EL (cell line): Measurements from ENCODE around the gene COX8C.
"Not testable (repeated sequence)": the region's sequence is repeated elsewhere in the genome, so short reads cannot be mapped to it uniquely, and the experiment has no call there.

Source experiments
- DNase-seq: peaks from one replicate; pipeline ENCODE4 v3.0.0-alpha.2; 2016

The COX8C gene

DNA sequence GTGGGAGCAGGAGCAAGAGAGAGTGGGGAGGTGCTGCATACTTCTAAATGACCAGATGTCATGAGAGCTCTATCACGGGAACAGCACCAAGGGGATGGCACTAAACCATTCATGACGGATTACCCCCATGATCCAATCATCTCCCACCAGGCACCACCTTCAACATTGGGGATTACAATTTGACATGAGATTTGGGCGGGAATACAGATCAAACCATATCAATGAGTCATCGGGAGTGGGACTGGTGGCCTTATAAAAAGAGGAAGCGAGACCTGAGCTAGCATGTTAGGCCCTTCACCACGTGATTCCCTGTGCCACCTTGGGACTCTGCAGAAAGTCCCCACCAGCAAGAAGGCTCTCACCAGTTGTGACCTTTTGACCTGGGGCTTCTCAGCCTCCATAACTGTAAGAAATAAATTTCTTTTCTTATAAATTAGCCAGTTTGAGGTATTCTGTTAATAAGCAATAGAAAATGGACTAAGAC is 28.7 kb downstream of the COX8C start:
- no peak for DNase-seq

DNA sequence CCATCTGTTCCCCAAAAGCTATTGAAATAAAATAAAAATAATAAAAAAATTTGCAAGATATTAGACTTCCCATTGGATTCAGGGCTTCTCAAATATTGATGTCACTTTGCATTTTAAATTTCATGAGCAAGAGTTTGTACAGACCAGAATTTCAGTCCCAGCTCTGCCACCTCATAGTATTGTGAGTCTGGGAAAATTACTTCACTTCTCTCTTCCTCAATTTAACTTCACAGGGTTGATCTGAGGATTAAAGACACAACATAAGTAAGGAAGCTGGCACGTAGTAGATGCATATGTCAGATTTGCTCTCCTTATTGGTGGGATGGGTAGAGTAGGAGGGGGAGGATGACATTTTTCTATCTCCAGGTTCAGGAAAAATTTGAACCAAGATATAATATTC is 32.8 kb downstream of the COX8C start:
- DNase-seq = no peak

DNA sequence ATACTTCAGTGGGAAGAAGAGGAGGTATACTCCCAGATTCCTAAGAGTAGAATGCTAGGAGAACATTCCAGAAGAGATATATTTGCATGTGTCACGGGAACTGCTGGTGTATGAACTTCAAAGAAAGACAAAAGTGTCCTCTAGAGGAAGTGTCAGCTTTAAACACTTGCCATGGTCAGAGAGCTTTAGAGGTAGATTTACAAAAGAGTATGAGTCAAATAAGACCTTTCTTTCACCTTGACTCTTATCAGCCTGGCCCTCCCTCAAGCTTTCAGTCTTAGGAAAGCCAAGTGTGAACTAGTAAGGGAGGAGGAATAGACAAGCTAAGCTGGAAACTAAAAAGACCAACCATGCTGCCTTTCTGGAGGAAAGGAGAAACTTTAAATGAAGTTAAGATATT is 34.7 kb downstream of the COX8C start:
- DNase-seq = no peak

DNA sequence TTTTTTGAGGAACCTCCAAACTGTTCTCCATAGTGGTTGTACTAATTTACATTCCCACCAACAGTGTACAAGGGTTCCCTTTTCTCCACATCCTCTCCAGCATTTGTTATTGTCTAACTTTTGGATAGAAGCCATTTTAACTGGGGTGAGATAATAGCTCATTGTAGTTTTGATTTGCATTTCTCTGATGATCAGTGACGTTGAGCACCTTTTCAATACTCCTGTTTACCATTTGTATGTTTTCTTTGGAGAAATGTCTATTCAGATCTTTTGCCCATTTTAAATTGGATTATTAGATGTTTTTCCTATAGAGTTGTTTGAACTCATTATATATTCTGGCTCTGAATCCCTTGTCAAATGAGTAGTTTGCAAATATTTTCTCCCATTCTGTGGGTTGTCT is 37.3 kb downstream of the COX8C start:
- DNase-seq = not testable (repeated sequence)

DNA sequence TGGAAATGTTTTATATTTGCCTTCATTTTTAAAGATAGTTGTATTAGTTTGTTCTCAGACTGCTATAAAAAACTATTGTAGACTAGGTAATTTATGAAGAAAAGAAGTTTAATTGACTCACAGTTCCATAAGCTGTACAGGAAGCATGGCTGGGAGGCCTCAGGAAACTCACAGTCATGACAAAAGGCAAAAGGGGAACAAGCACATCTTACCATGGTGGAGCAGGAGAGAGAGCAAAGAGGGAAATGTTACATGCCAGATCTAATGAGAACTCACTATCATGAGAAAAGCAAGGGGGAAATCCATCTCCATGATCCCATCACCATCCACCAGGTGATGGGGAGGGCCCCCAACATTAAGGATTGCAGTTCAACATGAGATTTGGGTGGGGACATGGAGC is 48.2 kb downstream of the COX8C start:
- DNase-seq = no peak

DNA sequence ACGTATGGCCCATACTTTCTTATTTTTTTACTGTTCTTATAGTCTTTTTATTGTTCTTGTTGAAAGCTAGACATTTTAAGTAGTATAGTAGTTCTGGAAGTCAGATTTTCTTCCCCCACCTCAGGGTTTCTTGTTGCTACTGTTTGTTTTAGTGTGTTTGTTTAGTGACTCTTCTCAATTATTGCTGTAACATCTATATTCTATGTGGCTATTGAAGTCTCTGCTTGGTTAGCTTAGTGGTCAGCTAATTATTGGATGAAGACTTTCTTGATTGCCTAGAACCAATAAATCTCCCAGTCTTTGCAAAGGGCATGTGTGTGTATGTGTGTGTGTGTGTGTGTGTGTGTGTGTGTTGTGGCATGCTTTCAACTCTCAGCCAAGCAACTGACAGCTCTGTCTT is 49.5 kb downstream of the COX8C start:
- no peak for DNase-seq
